Ascending aorta (tissue), 2 donors: ENCODE data around the gene UST. TPM values are rescaled to one million over a fixed set of nuclear protein-coding genes. Genes with fewer than 3 reads are reported as not detected.

Experiments
- DNase-seq, 2 donors: peaks; one replicate each; pipeline ENCODE4 v3.0.0-alpha.2; 2019; ENCODE audit warnings: low spot score in 2 of 2
- H3K27ac ChIP-seq, 2 donors: fragments of 200-600 bp; sonication (generic); one replicate each; pipeline ENCODE4 v1.5.1; 2016 to 2017; ENCODE audit warnings: mild to moderate bottlenecking in 1 of 2
- H3K27me3 ChIP-seq: fragments of 200-600 bp; sonication (generic); one replicate; pipeline ENCODE4 v1.5.1; 2017
- H3K36me3 ChIP-seq, 2 donors: fragments of 200-600 bp; sonication (generic); one replicate each; pipeline ENCODE4 v1.5.1; 2016
- H3K4me1 ChIP-seq, 2 donors: fragments of 200-600 bp; sonication (generic); one replicate each; pipeline ENCODE4 v1.5.1; 2016 to 2017; ENCODE audit warnings: mild to moderate bottlenecking in 1 of 2
- H3K4me3 ChIP-seq, 2 donors: fragments of 200-600 bp; sonication (generic); one replicate each; pipeline ENCODE4 v1.5.1; 2016 to 2017; ENCODE audit warnings: mild to moderate bottlenecking in 1 of 2
- H3K9me3 ChIP-seq, 2 donors: fragments of 200-600 bp; sonication (generic); one replicate each; pipeline ENCODE4 v1.5.1; 2016
- intact Hi-C: fragments of 100-400 bp; cut with DNase I; formaldehyde crosslinking; loops from one replicate; pipeline ENCODE4 v1.15.1; 2023
- total RNA-seq: library from RNA; depleted of rRNA; stranded (reverse); fragments of >200 nt; gene quantifications from one replicate; pipeline ENCODE4 v1.1.0, GENCODE V29; 2016
- TF ChIP-seq, protein P1 (sequence below), 3 experiments: fragments of 200-600 bp in 2 of 3; fragments of 450-650 bp in 1 of 3; sonication (generic) in 2 of 3; IDR thresholded peaks; one replicate each; pipeline ENCODE4 v1.5.1; 2016 to 2019; ENCODE audit warnings: antibody characterized with exemption in 3 of 3, mild to moderate bottlenecking in 1 of 3, moderate library complexity in 1 of 3

Gene UST
- total RNA-seq, 1 donor from 2014 or later: 27.0 TPM

DNA sequence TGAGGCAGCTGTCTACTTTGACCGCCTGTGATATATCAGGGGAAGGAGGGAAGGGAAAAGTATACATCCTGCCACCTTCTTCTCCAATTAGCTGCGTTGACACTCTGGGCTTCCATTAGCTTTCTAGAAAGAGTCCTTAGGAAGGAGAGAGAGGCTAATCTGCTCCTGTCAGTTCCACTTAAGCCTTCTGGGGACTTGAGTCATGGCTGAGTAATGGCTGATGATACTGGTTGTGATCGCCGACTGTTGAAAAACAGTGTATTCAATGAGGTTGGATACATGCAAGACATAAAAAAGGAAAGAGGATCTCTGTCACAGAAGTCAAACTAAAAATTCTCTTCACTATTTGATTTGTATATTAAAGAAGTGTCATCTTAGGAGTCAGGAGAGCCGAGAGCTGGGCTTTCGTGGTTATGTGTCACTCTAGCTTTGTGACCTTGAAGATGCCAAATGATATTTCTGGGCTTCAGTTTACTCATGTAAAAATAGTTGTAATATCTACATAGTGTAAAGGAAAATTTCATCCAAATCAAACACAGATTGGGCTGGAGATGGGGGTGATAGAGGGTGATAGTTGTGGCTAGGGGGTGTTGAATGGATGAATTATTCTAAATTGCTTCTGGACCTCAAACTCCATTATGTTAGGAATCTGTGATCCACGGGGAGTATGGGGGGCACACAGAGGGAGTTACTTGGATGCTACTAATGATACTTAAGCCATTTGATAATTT, 189.0 kb downstream of the UST start:
- no peak for DNase-seq
- Histone ChIP-seq H3K27ac (peak overlapping the region in 1 of 2 donors; percentile 61), H3K4me3 (no peak overlapping the region), H3K36me3 (no peaks in the 10 kb centered on the region), H3K9me3 (no peaks in the 10 kb centered on the region), H3K4me1 (peaks cover 0 to 29% of the 10 kb centered on the region in 2 donors), H3K27me3 (no peaks in the 10 kb centered on the region)
- intact Hi-C loops: no loop called here
- TF ChIP-seq, protein P1, sequence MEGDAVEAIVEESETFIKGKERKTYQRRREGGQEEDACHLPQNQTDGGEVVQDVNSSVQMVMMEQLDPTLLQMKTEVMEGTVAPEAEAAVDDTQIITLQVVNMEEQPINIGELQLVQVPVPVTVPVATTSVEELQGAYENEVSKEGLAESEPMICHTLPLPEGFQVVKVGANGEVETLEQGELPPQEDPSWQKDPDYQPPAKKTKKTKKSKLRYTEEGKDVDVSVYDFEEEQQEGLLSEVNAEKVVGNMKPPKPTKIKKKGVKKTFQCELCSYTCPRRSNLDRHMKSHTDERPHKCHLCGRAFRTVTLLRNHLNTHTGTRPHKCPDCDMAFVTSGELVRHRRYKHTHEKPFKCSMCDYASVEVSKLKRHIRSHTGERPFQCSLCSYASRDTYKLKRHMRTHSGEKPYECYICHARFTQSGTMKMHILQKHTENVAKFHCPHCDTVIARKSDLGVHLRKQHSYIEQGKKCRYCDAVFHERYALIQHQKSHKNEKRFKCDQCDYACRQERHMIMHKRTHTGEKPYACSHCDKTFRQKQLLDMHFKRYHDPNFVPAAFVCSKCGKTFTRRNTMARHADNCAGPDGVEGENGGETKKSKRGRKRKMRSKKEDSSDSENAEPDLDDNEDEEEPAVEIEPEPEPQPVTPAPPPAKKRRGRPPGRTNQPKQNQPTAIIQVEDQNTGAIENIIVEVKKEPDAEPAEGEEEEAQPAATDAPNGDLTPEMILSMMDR (IDR thresholded peaks at IDR 0.05): no peak

- DNase-seq: no peak
- Histone ChIP-seq H3K27me3 (no peaks in the 10 kb centered on the region), H3K4me3 (no peak overlapping the region), H3K9me3 (no peaks in the 10 kb centered on the region), H3K36me3 (no peaks in the 10 kb centered on the region), H3K27ac (no peak overlapping the region), H3K4me1 (no peaks in the 10 kb centered on the region)
- TF ChIP-seq, protein P1 (IDR thresholded peaks at IDR 0.05): no peak
- intact Hi-C loops: no loop called here
These were observed 196.6 kb downstream of the UST start for GRCh38 chr6:148943451-148943850.

GRCh38 chr6:148944608-148945007, 197.8 kb downstream of the UST start:
- TF ChIP-seq, protein P1 (IDR thresholded peaks at IDR 0.05): no peak
- Histone ChIP-seq H3K4me3 (no peak overlapping the region), H3K27me3 (no peaks in the 10 kb centered on the region), H3K36me3 (no peaks in the 10 kb centered on the region), H3K9me3 (no peaks in the 10 kb centered on the region), H3K4me1 (no peaks in the 10 kb centered on the region), H3K27ac (no peak overlapping the region)
- intact Hi-C loops: loop anchor here (5.0 kb wide), 1 partner anchor 382 kb away; no protein-coding TSS in a partner anchor
- DNase-seq: no peak

DNA sequence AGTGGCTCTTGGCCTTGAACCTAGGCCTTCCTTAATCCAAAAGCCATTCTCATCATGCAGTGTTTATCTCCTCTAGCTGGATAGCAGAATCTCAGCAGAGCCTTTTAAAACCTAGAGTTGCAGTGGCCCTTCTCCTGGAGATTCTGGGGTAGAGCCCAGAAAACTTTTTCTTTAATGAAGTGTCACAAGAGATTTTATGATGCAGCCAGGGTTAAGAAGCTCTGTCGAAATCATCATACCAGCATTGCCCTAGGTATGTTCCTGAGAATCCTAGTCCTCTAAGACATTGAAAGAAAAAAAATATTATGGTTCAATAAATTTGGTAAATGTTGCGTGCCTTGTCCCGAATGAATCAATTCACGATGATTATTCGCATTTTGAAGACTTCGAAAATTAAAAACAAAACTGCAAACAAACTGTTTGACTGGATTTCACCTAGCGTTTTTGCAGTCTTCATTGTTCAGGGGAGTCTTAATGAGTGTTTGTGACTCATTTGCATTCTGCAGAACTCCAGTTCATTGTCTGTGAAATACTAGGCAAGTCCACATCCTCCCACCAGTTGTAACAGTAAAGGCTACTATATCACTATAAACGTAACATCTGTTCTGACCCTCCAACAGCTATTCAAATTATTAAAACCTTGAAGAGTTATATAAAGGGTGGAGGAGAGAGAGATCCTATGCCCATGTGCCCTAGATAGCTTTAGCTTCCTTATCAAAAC, 198.6 kb downstream of the UST start:
- intact Hi-C loops: loop anchor here (5.0 kb wide), 1 partner anchor 383 kb away; no protein-coding TSS in a partner anchor

DNA sequence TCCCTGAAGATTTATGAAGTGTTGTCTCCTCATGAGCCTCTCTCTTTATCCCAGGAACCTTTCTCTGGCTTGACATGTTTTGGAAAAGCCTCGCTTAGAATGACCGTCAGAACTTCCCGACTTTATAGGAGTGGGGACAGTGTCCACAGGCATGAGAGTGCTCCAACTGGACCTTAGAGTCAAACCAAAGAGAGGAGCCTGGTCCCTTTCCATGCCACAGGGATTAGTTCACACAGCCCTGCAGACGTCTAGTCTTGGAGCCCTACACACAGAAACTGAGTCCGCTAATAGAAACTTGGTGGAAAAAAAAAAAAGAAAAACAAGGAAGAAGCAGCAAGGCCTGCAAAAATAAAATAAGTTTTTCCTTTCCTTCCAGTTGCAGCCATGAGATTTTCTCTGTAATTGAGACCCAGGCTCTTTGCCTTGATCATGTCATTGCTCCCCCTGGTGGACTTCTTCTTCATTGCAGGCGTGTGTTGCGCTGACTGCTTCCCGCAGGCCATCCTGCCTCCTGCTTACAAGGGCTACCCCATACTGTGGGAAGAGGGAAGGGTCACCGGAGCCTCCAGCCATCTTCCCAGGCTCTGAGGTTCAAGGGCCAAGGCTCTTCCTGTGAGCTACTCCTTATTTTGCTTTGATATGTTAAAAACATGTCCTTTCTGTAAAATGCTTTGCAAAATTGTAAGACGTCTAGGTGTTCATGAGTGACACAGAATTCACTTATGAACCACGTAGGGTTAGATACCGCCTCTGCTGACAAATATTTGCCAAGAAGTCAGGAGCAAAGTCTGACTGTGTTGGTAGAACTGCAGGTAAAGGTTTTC, 201.0 kb downstream of the UST start:
- peak; percentile 33 to 92 for DNase-seq
- Histone ChIP-seq H3K27ac (no peak overlapping the region), H3K4me1 (no peaks in the 10 kb centered on the region)

More for the DNA sequence above, 198.6 kb downstream of the UST start:
- TF ChIP-seq, protein P1 (IDR thresholded peaks at IDR 0.05): no peak
- H3K36me3 ChIP-seq: no peaks in the 10 kb centered on the region
- H3K4me3 ChIP-seq: no peak overlapping the region
- H3K9me3 ChIP-seq: no peaks in the 10 kb centered on the region
- DNase-seq: no peak
- H3K27ac ChIP-seq: no peak overlapping the region
- H3K27me3 ChIP-seq: no peaks in the 10 kb centered on the region
- H3K4me1 ChIP-seq: no peaks in the 10 kb centered on the region

More for the DNA sequence above, 201.0 kb downstream of the UST start:
- Histone ChIP-seq H3K9me3 (no peaks in the 10 kb centered on the region), H3K36me3 (no peaks in the 10 kb centered on the region), H3K4me3 (no peak overlapping the region), H3K27me3 (no peaks in the 10 kb centered on the region)
- intact Hi-C loops: loop anchor here (1.0 to 5.0 kb wide), 3 partner anchors 201 to 386 kb away; partner anchors contain the start of gene UST
- TF ChIP-seq, protein P1 (IDR thresholded peaks at IDR 0.05): peak; percentile 80 to 88 (median 81)
